ENCODE measurements around the gene NDUFA8. TPM values are rescaled to one million over a fixed set of nuclear protein-coding genes. Genes with fewer than 3 reads are reported as not detected.

NDUFA8 gene
- total and polyA plus RNA-seq, 2 experiments from 2014 or later: 35.5 to 133 TPM

- no peaks in the 10 kb centered on the region for H3K36me3 ChIP-seq (ENCODE audit: low read depth)
- H3K9me2 ChIP-seq (ENCODE audit: insufficient read depth): no peaks in the 10 kb centered on the region
- 86 to 88% methylated on average over 12 of the region's 12 CpGs for WGBS, 2 experiments (ENCODE audit: low coverage in 1 of 2, low lambda C conversion rate in 2 of 2, missing lambda C conversion rate in 2 of 2)
- H3K27me3 ChIP-seq (replicated peaks; ENCODE audit: insufficient read depth): no peaks in the 10 kb centered on the region
- DNase-seq: no peak
- no peaks in the 10 kb centered on the region for H3K79me2 ChIP-seq (ENCODE audit: insufficient read depth)
- H3K9ac ChIP-seq: no peak overlapping the region
- H3K4me3 ChIP-seq: no peak overlapping the region
- H3F3A ChIP-seq (ENCODE audit: insufficient read depth): no peaks in the 10 kb centered on the region
- in situ Hi-C loops (cut with MboI): no loop called here
- no peaks in the 10 kb centered on the region for H3K9me3 ChIP-seq (ENCODE audit: low read depth)
- peaks cover 5% of the 10 kb centered on the region for H3K4me1 ChIP-seq (ENCODE audit: insufficient read depth)
- no peak overlapping the region for H3K4me2 ChIP-seq (ENCODE audit: unreplicated experiment)
- no peak overlapping the region for H2AFZ ChIP-seq
- no peaks in the 10 kb centered on the region for H4K20me1 ChIP-seq (ENCODE audit: insufficient read depth)
- no peak for TF ChIP-seq EZH2 (IDR thresholded peaks at IDR 0.05; ENCODE audit: insufficient read depth, poor library complexity, severe bottlenecking)
- TF ChIP-seq EZH2phosphoT487 (IDR thresholded peaks at IDR 0.05; ENCODE audit: insufficient read depth, low read depth): no peak
- H3K27ac ChIP-seq: no peak overlapping the region
Measured at GRCh38 chr9:122133263-122133983, 26.2 kb downstream of the NDUFA8 start.

GRCh38 chr9:122132539-122132938 is 27.0 kb downstream of the NDUFA8 start:
- no peaks in the 10 kb centered on the region for H4K20me1 ChIP-seq (ENCODE audit: insufficient read depth)
- H3K9ac ChIP-seq: no peak overlapping the region
- WGBS, 2 experiments (ENCODE audit: low coverage in 1 of 2, low lambda C conversion rate in 2 of 2, missing lambda C conversion rate in 2 of 2): 83 to 92% methylated on average over 4 of the region's 4 CpGs
- no peaks in the 10 kb centered on the region for H3K9me3 ChIP-seq (ENCODE audit: low read depth)
- TF ChIP-seq EZH2 (IDR thresholded peaks at IDR 0.05; ENCODE audit: insufficient read depth, poor library complexity, severe bottlenecking) (no peak), EZH2phosphoT487 (IDR thresholded peaks at IDR 0.05; ENCODE audit: insufficient read depth, low read depth) (no peak)
- in situ Hi-C loops (cut with MboI): no loop called here
- H3K27ac ChIP-seq: no peak overlapping the region
- no peaks in the 10 kb centered on the region for H3K36me3 ChIP-seq (ENCODE audit: low read depth)
- no peak for DNase-seq
- H3K9me2 ChIP-seq (ENCODE audit: insufficient read depth): no peaks in the 10 kb centered on the region
- no peaks in the 10 kb centered on the region for H3K79me2 ChIP-seq (ENCODE audit: insufficient read depth)
- no peak overlapping the region for H3K4me2 ChIP-seq (ENCODE audit: unreplicated experiment)
- peaks cover 5% of the 10 kb centered on the region for H3K4me1 ChIP-seq (ENCODE audit: insufficient read depth)
- no peak overlapping the region for H2AFZ ChIP-seq
- H3F3A ChIP-seq (ENCODE audit: insufficient read depth): no peaks in the 10 kb centered on the region
- H3K27me3 ChIP-seq (replicated peaks; ENCODE audit: insufficient read depth): no peaks in the 10 kb centered on the region
- no peak overlapping the region for H3K4me3 ChIP-seq

GRCh38 chr9:122131401-122132001 is 28.1 kb downstream of the NDUFA8 start:
- Histone ChIP-seq H3K9ac (no peak overlapping the region), H3K27me3 (replicated peaks; ENCODE audit: insufficient read depth) (no peaks in the 10 kb centered on the region), H3K4me3 (no peak overlapping the region), H3K79me2 (ENCODE audit: insufficient read depth) (no peaks in the 10 kb centered on the region), H3K4me2 (ENCODE audit: unreplicated experiment) (no peak overlapping the region), H3K9me2 (ENCODE audit: insufficient read depth) (no peaks in the 10 kb centered on the region), H3K27ac (no peak overlapping the region), H3F3A (ENCODE audit: insufficient read depth) (no peaks in the 10 kb centered on the region), H3K36me3 (ENCODE audit: low read depth) (no peaks in the 10 kb centered on the region), H4K20me1 (ENCODE audit: insufficient read depth) (no peaks in the 10 kb centered on the region), H2AFZ (no peak overlapping the region), H3K9me3 (ENCODE audit: low read depth) (no peaks in the 10 kb centered on the region), H3K4me1 (ENCODE audit: insufficient read depth) (peaks cover 5% of the 10 kb centered on the region)
- no peak for DNase-seq
- in situ Hi-C loops (cut with MboI): no loop called here
- TF ChIP-seq EZH2 (IDR thresholded peaks at IDR 0.05; ENCODE audit: insufficient read depth, poor library complexity, severe bottlenecking) (no peak), EZH2phosphoT487 (IDR thresholded peaks at IDR 0.05; ENCODE audit: insufficient read depth, low read depth) (no peak)
- 24 to 27% methylated on average over 20 to 21 of the region's 21 CpGs for WGBS, 2 experiments (ENCODE audit: low coverage in 1 of 2, low lambda C conversion rate in 2 of 2, missing lambda C conversion rate in 2 of 2)

GRCh38 chr9:122130837-122131236 is 28.7 kb downstream of the NDUFA8 start:
- Histone ChIP-seq H3K9ac (no peak overlapping the region), H3K36me3 (ENCODE audit: low read depth) (no peaks in the 10 kb centered on the region), H3K4me3 (no peak overlapping the region), H3K4me2 (ENCODE audit: unreplicated experiment) (no peak overlapping the region), H3F3A (ENCODE audit: insufficient read depth) (no peaks in the 10 kb centered on the region), H3K9me3 (ENCODE audit: low read depth) (no peaks in the 10 kb centered on the region), H3K79me2 (ENCODE audit: insufficient read depth) (no peaks in the 10 kb centered on the region), H2AFZ (no peak overlapping the region), H3K27me3 (replicated peaks; ENCODE audit: insufficient read depth) (no peaks in the 10 kb centered on the region), H3K9me2 (ENCODE audit: insufficient read depth) (no peaks in the 10 kb centered on the region), H3K4me1 (ENCODE audit: insufficient read depth) (peaks cover 12% of the 10 kb centered on the region), H3K27ac (no peak overlapping the region), H4K20me1 (ENCODE audit: insufficient read depth) (no peaks in the 10 kb centered on the region)
- DNase-seq: no peak
- in situ Hi-C loops (cut with MboI): no loop called here
- WGBS, 2 experiments (ENCODE audit: low coverage in 1 of 2, low lambda C conversion rate in 2 of 2, missing lambda C conversion rate in 2 of 2): 54 to 61% methylated on average over 4 of the region's 4 CpGs
- no peak for TF ChIP-seq EZH2 (IDR thresholded peaks at IDR 0.05; ENCODE audit: insufficient read depth, poor library complexity, severe bottlenecking)
- TF ChIP-seq EZH2phosphoT487 (IDR thresholded peaks at IDR 0.05; ENCODE audit: insufficient read depth, low read depth): no peak

Data from GM23248 (cell line).